ENCODE results near the gene SOX8.

GRCh38 chr16:978403-978802 lies 3.2 kb upstream of the SOX8 start:
- TF ChIP-seq CTCF (IDR thresholded peaks at IDR 0.05) (no peak), POLR2A (IDR thresholded peaks at IDR 0.05) (no peak)

Measured in lower leg skin (tissue), 3 donors.